ENCODE measurements around the gene SYCP3. TPM values are rescaled to one million over a fixed set of nuclear protein-coding genes. Genes with fewer than 3 reads are reported as not detected.
"Not testable (repeated sequence)": the region's sequence is repeated elsewhere in the genome, so short reads cannot be mapped to it uniquely, and the experiment has no call there.

The SYCP3 gene
- polyA plus RNA-seq, 4 donors = 0.21 to 2.0 (median 1.3) TPM

DNA sequence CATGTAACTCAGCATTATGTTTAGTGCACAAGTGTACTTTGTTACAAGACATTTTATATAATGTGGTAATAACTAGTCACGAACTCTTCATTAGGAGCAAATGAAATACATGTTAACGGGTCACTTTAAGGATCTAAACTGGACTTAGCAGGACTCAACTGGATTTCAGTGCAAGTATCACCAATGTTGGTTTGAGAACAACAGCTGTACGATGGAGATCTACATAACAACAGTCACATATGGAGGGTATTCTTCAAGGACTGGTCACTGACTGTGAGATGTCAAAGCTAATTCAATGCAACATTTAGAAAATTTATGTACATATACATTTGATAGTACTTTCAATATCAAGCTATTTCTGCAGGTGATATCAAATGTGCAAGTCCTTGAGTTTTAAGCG is 22.5 kb upstream of the SYCP3 start:
- no peak for DNase-seq (ENCODE audit: low read depth in 4 of 4, low spot score in 3 of 4)

DNA sequence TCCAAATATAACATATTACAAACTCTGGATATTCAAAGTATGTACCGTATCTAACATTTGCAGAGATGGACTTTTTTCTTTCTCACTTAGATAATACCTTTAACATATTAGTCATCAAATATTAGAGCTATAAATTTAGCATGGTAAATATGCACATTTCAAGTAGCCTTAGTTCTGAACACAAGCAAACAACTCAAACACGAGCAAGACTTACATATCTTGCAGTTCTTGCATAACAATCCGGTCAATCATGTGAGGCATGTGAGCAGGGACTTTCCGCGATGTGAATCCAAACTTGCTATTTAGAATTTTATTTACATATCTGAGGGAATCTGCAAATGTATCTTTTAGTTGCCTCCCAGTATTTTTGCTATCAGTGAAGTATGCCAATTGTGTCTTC is 22.1 kb upstream of the SYCP3 start:
- DNase-seq (ENCODE audit: low read depth in 4 of 4, low spot score in 3 of 4) = no peak

DNA sequence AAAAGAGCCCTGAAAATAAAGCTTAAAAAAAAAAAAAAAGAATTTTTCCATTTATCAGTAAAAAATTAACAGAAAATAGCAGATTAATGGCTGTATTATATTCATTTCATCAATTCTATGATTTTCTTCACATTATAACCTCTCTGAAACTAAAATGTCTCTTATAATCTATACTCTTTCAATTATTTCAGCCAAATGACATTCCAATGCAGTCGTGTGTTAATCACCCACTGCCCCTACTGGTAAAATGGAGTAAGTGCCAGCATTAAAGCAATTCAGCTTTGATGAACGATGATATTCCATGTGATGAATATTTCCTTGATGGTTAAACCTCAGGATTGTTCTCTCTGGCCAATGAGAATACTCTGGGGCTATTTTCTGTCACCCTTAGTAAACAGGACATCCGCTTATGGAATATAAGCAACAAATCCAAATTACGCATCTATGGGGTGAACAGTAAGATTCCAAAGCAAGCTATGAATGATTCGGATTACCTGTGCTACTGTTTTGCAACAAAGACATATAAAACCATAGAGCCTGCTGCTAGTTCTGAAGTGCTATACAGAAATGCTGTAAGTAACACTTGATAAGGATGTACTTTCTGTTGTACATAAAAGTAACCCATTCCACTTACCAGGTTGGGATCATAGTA is 20.3 kb upstream of the SYCP3 start:
- DNase-seq (ENCODE audit: low read depth in 4 of 4, low spot score in 3 of 4) = peak in 1 of 4 donors; percentile 11

DNA sequence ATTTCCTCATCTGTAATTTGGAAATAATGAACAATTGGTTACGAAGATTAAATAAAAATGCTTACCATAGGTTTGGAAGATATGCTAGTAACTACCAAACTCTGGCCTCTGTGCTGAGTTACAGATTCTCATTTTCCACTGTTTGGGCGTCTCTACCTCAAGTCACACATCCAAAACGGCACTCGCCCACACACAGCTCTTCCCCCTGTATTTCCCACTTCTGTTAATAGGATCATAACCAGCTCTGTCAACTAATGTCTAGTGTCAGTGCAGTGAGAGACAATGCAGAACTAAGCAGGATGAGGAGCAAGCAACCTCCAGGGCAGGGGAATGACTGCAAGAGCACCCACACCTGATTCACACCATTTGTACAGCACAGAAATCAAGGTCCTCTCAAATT is 10.9 kb upstream of the SYCP3 start:
- DNase-seq (ENCODE audit: low read depth in 4 of 4, low spot score in 3 of 4) = no peak

DNA sequence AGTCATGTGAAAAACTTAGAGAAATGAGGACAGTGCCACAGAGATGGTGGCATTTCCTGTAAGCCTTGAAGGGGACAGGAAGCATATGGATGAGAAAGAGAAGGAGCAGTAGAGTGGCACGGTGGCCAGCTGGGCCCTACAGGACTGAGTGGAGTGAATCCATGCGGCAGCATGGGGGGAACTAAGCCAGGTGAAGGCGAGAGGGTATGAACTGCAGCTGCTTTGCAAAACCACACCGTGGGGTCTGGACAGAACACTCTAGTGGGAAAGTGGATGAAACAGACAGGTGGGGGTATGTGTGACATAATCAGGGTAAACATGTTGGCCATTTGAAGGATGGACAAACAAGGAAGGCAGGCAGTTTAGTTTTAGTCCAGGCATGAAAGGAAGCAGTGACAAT is 10.4 kb upstream of the SYCP3 start:
- DNase-seq (ENCODE audit: low read depth in 4 of 4, low spot score in 3 of 4) = no peak

DNA sequence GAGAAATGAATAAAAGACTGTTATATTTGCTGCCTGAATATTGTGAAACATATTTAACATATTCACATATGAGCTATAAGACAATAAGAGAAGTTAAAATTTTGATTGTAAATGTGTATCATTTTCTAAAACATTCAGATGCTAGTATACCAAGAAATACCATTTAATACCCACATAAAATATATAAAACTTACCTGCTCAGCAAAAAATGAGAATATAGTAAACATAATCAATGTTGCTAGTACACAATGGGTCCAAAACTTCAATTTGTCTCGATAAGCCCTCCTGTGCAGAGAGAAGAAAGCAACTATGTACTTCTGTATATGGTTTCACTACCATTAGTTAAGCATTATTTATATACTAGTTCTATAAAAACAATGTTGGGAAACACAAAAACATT is 9.6 kb upstream of the SYCP3 start:
- DNase-seq (ENCODE audit: low read depth in 4 of 4, low spot score in 3 of 4) = no peak

DNA sequence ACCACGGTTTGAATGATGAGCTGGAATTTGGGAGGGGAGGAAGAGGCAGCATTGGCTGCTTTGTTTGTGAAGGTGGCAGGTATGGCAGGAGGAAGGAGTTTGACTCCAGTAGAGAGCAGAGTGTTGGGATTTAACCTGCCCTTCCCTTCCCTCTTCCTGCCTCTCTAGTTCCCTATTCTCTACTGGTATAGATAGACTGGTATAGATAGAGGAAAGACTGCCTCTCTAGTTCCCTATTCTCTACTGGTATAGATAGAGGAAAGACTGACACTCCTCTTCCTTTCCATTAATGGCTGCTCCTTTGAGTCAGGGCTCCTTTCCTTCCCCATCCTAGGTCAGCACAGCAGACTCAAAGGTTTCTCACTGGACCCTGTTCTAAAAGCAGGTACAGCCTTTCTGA is 8.4 kb upstream of the SYCP3 start:
- no peak for DNase-seq (ENCODE audit: low read depth in 4 of 4, low spot score in 3 of 4)

DNA sequence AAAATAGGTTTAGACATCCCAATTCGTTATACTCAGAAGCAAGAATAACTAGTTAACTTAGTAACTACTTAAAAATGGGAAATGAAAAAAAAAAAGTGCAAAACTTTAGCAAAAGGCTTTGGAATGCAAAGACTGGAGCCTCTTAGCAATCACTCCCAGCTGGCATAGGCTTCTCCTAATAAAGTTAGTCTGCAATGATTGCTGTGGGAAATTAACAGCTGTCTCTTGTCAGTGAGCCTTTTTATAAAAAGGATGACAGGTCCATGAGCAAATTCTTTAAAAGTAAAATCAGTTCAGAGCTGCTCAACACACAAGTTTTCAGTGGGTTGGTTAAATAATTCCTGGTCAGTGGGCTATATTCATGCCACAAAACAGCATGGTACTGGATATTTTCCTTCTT is 7.4 kb upstream of the SYCP3 start:
- peak in 1 of 4 donors; percentile 8 for DNase-seq (ENCODE audit: low read depth in 4 of 4, low spot score in 3 of 4)

DNA sequence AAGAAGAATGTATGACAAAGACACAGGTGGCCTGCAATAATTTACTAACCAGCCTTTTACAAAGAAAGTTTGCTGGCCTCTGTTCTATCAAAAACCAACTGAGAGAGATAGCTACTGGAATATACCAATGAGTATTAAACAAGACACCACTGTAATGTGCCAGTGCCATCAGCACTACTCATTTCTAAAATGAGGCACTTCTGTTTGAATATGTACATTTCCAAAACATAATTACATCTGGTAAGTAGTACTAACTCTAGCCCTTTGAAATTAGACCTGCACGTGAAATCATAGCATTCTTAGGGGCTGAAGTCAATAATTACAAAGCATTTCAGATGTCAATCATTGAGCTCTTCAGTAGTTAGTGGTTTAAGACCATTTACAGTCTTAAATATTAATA is 6.9 kb upstream of the SYCP3 start:
- DNase-seq (ENCODE audit: low read depth in 4 of 4, low spot score in 3 of 4) = no peak

DNA sequence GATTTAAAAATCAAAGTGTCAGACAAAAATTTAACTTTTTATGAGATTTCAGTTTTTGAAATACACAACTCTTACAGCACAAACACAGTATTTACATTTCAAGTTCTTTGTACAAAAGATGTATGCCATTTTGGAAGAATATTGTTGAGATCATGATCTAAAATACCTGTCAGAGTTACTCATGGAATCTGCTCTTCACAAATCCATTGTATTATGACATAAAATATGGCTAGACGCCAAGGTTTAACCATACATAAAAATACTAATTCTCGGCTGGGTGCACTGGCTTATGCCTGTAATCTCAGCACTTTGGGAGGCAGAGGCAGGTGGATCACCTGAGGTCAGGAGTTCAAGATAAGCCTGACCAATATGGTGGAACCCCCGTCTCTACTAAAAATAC is 6.2 kb upstream of the SYCP3 start:
- DNase-seq (ENCODE audit: low read depth in 4 of 4, low spot score in 3 of 4) = no peak

DNA sequence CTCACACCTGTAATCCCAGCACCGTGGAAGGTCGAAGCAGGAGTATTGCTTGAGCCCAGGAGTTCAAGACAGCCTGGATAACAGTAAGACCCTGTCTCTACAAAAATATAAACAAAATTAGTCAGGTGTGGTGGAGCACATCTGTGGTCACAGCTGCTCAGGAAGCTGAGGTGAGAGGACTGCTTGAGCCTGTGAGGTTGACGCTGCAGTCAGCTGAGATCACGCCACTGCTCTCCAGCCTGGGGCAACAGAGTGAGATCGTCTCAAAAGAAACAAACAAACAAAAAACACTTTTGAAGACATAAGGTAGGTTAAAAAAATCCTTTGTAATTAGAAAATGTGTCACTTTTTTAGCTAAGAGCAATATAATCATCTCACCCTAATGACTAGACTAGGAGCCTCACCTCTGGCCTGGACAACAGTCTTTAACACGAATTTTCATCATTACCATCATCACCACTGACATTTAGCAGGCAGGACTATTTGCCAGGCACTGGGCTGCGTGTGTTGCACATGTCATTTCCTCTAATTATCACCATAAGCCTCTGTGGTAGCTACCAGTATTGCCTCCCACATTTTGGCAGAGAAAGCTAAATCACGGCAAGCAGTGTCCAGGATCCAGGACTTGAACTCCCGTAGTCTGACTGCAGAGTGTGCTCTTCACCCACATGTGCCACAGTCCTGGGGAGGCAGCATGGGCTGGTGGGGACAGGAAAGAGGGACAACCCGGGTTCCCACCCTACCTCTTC is 4.6 kb upstream of the SYCP3 start:
- no peak for DNase-seq (ENCODE audit: low read depth in 4 of 4, low spot score in 3 of 4)

DNA sequence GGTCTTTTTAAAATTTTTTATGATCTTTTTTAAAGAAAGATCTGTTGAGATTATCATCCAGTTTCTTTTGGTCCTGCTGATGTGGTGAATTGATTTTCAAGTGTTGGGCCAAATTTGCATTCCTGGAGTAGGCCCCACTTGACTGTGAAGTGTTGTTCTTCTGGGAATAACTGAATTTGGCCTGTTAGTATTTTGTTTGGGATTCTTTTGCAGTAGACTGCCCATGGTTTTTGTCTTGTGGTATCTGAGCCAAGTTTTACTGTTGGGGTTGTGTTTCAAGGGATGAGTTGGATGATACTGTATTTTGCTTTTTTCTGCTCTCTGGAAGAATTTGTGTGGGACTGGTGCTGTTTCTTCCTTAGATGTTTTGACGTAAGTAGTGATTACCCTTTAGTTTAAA is 4.0 kb upstream of the SYCP3 start:
- no peak for DNase-seq (ENCODE audit: low read depth in 4 of 4, low spot score in 3 of 4)

DNA sequence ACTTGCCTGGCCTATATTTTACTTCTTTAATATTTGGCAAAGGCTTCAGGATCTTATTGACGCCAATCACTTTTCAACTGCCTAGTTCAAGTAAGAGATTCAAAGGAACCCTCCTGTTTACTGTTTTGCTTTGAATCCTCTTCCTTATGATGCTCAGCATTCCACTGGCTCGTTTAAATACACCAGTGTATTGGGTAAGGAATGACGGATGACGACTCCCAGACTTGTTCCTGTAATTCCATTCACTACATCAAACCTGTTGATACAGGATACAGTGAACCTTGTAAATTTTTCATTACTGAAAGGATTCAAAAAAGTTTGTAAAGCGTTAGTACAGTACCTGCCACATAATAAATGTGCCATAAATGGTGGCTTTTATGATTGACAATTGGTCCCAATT is 1.7 kb upstream of the SYCP3 start:
- DNase-seq (ENCODE audit: low read depth in 4 of 4, low spot score in 3 of 4) = no peak

DNA sequence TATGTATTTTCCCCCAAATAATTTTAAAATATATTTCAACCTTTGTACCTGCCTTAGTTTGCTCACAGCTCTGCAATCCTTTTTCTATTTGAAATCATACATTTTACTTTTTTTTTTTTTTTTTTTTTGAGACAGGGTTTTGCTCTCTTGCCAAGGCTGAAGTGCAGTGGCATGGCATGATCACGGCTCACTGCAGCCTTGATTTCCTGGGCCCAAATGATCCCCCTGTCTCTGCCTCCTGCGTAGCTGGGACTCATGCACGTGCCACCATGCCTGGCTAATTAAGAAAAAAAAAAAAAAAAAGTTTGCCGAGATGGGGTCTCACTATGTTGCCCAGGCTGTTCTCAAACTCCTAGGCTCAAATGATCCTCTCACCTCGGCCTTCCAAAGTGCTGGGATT is 1.3 kb upstream of the SYCP3 start:
- no peak for DNase-seq (ENCODE audit: low read depth in 4 of 4, low spot score in 3 of 4)

DNA sequence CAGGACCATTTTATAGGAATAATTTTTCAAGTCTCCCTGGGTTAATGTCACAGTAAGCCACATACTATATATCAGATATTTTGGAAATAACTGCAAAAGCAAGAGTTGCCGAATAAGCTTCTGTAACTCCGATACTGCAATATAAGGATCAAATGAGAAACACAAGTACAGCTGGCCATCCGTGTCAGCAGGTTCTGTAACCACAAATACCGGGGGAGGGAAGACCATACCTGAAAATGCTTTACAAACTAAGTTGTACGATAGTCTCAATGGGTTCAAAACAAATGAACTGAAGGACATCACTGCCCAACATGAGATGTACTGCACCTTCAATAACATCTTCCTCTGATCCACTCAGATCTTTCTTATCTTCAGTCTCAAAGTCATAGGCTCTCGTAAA is 1.8 kb downstream of the SYCP3 start:
- DNase-seq (ENCODE audit: low read depth in 4 of 4, low spot score in 3 of 4) = no peak

DNA sequence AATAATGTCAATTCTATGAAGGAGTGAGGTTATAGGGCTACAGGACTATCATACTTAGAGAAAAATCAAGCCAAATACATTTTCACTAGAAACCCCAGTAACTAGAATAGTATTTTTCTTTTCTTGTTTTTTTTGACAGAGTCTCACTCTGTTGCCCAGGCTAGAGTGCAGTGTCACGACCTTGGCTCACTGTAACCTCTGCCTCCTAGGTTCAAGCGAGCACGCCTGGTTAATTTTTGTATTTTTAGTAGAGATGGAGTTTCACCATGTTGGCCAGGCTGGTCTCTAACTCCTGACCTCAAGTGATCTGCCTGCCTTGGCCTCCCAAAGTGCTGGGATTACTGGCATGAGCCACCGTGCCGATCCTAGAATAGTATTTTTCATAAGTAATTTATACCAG is 4.8 kb downstream of the SYCP3 start:
- not testable (repeated sequence) for DNase-seq (ENCODE audit: low read depth in 4 of 4, low spot score in 3 of 4)

DNA sequence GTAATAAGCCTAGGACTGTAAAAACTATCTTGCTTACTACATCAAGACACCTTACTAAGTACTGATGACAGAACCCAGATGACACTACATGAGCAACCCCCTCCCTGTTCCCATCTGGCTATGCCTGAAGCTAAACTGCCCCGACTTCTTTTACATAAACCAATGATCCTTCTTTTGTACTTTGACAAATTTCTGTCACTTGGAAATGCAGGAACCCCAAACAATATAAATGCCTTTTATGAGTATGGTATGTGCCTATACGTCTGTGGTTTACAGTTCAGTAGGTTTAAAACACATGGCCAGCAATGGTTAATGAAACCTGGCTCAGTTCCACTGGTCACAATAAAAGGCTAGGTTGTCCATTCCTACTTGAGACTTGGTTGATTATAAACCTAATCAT is 6.1 kb downstream of the SYCP3 start:
- DNase-seq (ENCODE audit: low read depth in 4 of 4, low spot score in 3 of 4) = no peak

DNA sequence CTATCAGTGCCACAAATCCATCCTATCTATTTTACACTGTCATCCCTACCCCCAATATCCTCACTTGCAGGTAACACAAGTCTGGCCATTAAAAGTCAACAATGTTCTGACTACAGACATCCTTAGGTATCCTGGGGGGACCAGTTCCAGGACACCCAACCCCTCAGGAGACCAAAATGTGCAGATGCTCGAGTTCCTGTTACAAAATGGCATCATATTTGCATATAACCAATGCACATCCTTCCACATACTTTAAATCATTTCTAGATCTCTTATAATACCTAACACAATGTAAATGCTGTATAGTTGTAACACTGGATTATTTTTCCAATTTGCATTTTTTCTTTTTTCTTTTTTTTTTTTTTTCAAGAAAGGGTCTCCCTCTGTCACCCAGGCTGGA is 6.9 kb downstream of the SYCP3 start:
- DNase-seq (ENCODE audit: low read depth in 4 of 4, low spot score in 3 of 4) = no peak

DNA sequence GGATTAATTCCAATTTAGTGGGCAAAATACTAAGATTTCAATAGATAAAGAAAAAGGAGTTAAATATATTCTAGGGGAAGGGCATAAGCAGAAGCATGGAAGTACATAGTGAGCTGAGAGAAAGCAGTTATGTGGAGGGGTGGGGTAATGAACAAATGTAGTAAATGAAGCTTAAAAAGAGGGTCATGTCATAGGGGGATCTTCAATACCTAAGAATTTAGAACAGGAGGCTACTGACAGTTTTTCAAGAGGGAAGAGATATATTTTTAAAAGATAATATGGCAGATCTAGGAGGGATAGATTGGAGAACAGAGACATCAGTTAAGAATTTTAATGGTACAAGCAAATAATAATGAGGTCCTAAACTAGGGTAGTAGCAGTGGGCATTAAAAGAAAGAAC is 9.4 kb downstream of the SYCP3 start:
- no peak for DNase-seq (ENCODE audit: low read depth in 4 of 4, low spot score in 3 of 4)

DNA sequence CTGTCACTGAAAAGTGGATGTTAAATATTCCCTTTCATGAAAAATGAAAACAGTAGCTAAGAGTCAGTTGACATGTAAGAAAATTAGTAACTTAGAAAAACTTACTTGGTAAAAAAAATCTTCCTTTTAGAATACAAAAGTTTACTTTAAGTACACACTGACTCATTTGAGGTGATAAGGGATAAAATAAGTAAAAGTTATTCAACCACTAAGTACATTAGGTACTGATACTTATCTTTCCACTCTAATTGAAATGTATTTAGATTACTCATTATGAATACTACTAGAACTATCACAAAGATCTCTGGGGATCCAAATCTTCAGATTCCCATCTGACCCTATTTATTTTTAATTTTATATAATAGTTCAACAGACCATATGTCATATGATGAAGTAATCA is 12.2 kb downstream of the SYCP3 start:
- no peak for DNase-seq (ENCODE audit: low read depth in 4 of 4, low spot score in 3 of 4)

DNA sequence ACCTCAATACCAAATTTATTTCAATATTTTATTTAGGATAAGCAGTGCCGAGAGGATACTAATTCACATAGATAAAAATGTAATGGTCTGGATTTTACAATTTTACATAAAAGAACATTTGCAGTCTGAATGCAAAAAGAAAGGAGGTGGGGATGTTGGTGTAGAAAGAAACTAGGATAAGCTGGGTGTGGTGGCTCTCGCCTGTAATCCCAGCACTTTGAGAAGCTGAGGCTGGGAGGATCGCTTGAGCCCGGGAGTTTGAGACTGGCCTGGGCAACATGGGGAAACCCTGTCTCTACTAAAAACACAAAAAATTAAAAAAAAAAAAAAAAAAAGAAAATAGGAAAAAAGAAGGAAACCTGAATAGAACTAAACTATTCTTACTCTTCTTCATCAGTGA is 16.9 kb downstream of the SYCP3 start:
- no peak for DNase-seq (ENCODE audit: low read depth in 4 of 4, low spot score in 3 of 4)

DNA sequence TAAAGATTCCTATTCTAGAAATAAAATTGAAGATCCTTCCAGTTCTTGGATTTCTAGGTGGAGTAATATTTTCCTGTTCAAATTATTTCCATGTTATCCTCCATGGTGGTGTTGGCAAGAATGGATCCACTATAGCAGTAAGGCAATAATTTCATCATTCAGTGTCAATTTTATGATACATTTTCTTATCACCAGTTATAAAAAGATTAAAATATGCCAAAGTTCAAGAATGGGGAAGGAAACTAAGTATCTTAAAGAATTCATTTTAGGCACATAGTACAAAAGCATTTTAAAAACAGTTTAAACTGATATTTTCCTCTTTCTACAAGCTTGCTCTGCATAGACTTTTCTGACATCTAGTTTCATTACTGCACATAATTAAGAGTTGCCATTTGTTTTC is 19.1 kb downstream of the SYCP3 start:
- no peak for DNase-seq (ENCODE audit: low read depth in 4 of 4, low spot score in 3 of 4)

DNA sequence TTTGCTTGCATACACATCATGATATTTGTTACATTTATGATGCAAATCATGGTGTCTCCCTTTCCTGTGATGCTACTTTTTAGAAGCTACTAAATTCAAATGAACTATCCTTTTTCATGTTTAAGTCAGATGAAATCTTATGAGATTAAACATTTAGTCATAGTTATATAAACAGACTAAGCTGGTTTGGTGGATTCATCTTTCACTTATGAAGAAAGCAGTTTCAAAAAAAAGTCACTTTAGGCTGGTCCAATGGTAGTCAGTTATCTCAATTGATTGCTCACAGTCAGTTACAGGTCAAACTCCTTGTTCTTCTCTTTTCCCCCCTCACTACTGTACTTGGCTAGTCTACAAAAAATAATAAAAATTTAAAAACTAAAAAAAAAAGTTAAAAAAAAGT is 19.7 kb downstream of the SYCP3 start:
- DNase-seq (ENCODE audit: low read depth in 4 of 4, low spot score in 3 of 4) = no peak

All from left renal pelvis (tissue), 4 donors.